HCT116 (cell line): Measurements from ENCODE around the gene RMDN3. TPM values are rescaled to one million over a fixed set of nuclear protein-coding genes. Genes with fewer than 3 reads are reported as not detected.

ENCODE experiments used
- ATAC-seq: fragments of 200-7000 bp; cut with Tn5 transposase; 2 replicates; pipeline ENCODE4 v1.9.1; 2020; ENCODE audit warnings: mild to moderate bottlenecking, moderate library complexity
- BruUV-seq: library from RNA; stranded (reverse); fragments of 400-500 nt; replicated peaks from 2 replicates; lab custom pipeline; 2021; lab: Mats Ljungman, UMichigan
- CTCF ChIA-PET: fragments of 300-600 bp; sonication (Branson Sonifier 250); formaldehyde crosslinking; loops from one replicate; lab custom pipeline; 2021; ENCODE audit warnings: antibody characterized with exemption; lab: Charles Lee
- POLR2A ChIA-PET: fragments of 300-600, 350-600 bp; sonication (Branson Sonifier 250); formaldehyde crosslinking; loops from one replicate; lab custom pipeline; 2021; ENCODE audit warnings: antibody characterized with exemption; lab: Charles Lee
- RAD21 ChIA-PET, 2 experiments: fragments of 300-600 bp; sonication (Branson Sonifier 250); formaldehyde crosslinking; loops; one replicate each; lab custom pipeline; 2023; ENCODE audit warnings: low total read pairs in 2 of 2; ENCODE audit not compliant: uncharacterized antibody in 2 of 2, unreplicated experiment in 2 of 2, low non-redundant PET in 1 of 2; lab: Charles Lee
- DNase-seq: peaks from one replicate; pipeline ENCODE4 v3.0.0-alpha.2; 2010; ENCODE audit warnings: low read depth, low spot score
- H2AFZ ChIP-seq: fragments of 200-600 bp; shearing (Covaris generic), sonication (generic); 2 replicates; pipeline ENCODE4 v1.6.1; 2017; ENCODE audit warnings: low read depth, mixed run types, mixed read lengths, antibody characterized with exemption, low read length; ENCODE audit not compliant: poor library complexity, severe bottlenecking
- H3K27ac ChIP-seq: 2 replicates; pipeline ENCODE4 v1.5.1; 2012; ENCODE audit warnings: low read depth, low read length
- H3K27me3 ChIP-seq: fragments of 200-600 bp; sonication (generic); 2 replicates; pipeline ENCODE4 v1.6.1; 2016; ENCODE audit warnings: mixed run types, low read length, mixed read lengths; ENCODE audit not compliant: insufficient read depth
- H3K36me3 ChIP-seq, 2 experiments: fragments of 200-500 bp in 1 of 2; fragments of 200-600 bp in 1 of 2; sonication (Bioruptor generic) in 1 of 2; sonication (generic) in 1 of 2; 2 replicates each; pipeline versions ENCODE4 v1.5.1 to v1.6.1; 2014 to 2016; ENCODE audit warnings: low read length in 2 of 2, inconsistent platforms in 1 of 2, mixed read lengths in 1 of 2, mixed run types in 1 of 2; ENCODE audit not compliant: insufficient read depth in 2 of 2, control insufficient read depth in 1 of 2
- H3K4me1 ChIP-seq, 2 experiments: fragments of 200-600 bp in 1 of 2; sonication (generic) in 1 of 2; 2 replicates each; pipeline versions ENCODE4 v1.5.1 to v1.6.1; 2012 to 2017; ENCODE audit warnings: low read length in 2 of 2, inconsistent platforms in 1 of 2, mild to moderate bottlenecking in 1 of 2, mixed read lengths in 1 of 2, mixed run types in 1 of 2, moderate library complexity in 1 of 2; ENCODE audit not compliant: insufficient read depth in 2 of 2, control insufficient read depth in 1 of 2
- H3K4me2 ChIP-seq: fragments of 200-600 bp; sonication (generic); 2 replicates; pipeline ENCODE4 v1.6.1; 2017; ENCODE audit warnings: mixed run types, low read length, mixed read lengths
- H3K4me3 ChIP-seq, 2 experiments: fragments of 200-600 bp in 1 of 2; sonication (generic) in 1 of 2; replicated peaks in 1 of 2; 2 replicates each; pipeline ENCODE4 v1.5.1; 2011 to 2016; ENCODE audit warnings: low read length in 2 of 2, control low read depth in 1 of 2, low read depth in 1 of 2, mild to moderate bottlenecking in 1 of 2, mixed read lengths in 1 of 2, mixed run types in 1 of 2
- H3K79me2 ChIP-seq: fragments of 200-600 bp; sonication (generic); 2 replicates; pipeline ENCODE4 v1.6.1; 2017; ENCODE audit warnings: mild to moderate bottlenecking, mixed run types, low read length, moderate library complexity, mixed read lengths; ENCODE audit not compliant: insufficient read depth
- H3K9ac ChIP-seq: fragments of 200-600 bp; sonication (generic); 2 replicates; pipeline ENCODE4 v1.6.1; 2016; ENCODE audit warnings: low read length, mixed read lengths
- H3K9me2 ChIP-seq: fragments of 200-600 bp; sonication (generic), shearing (Covaris generic); 2 replicates; pipeline ENCODE4 v1.6.1; 2017; ENCODE audit warnings: mixed run types, mild to moderate bottlenecking, moderate library complexity; ENCODE audit not compliant: insufficient read depth
- H3K9me3 ChIP-seq, 2 experiments: fragments of 200-500 bp in 1 of 2; fragments of 200-600 bp in 1 of 2; sonication (Bioruptor generic) in 1 of 2; sonication (generic) in 1 of 2; 2 replicates each; pipeline ENCODE4 v1.6.1; 2014 to 2017; ENCODE audit warnings: low read length in 2 of 2, mixed read lengths in 2 of 2, inconsistent platforms in 1 of 2, low read depth in 1 of 2, mild to moderate bottlenecking in 1 of 2, mixed run types in 1 of 2, moderate library complexity in 1 of 2; ENCODE audit not compliant: control insufficient read depth in 1 of 2, insufficient read depth in 1 of 2
- H4K20me1 ChIP-seq: fragments of 200-600 bp; sonication (generic), shearing (Covaris generic); 2 replicates; pipeline ENCODE4 v1.6.1; 2017; ENCODE audit warnings: mixed run types, mild to moderate bottlenecking, moderate library complexity; ENCODE audit not compliant: insufficient read depth
- ATF3 ChIP-seq: IDR thresholded peaks from 2 replicates; pipeline ENCODE4 v1.6.1; 2012
- CBX3 ChIP-seq: IDR thresholded peaks from 2 replicates; pipeline ENCODE4 v1.6.1; 2012; ENCODE audit warnings: low read depth
- CEBPB ChIP-seq: IDR thresholded peaks from 2 replicates; pipeline ENCODE4 v1.6.1; 2012; ENCODE audit warnings: low read depth
- CTCF ChIP-seq, 3 experiments: fragments of 200-600 bp in 1 of 3; sonication (generic) in 1 of 3; IDR thresholded peaks in 2 of 3; conservative IDR thresholded peaks in 1 of 3; 2 replicates each; pipeline ENCODE4 v1.5.1; 2012 to 2017; ENCODE audit warnings: low read depth in 2 of 3, low read length in 2 of 3, antibody characterized with exemption in 1 of 3, borderline replicate concordance in 1 of 3, control low read depth in 1 of 3, mild to moderate bottlenecking in 1 of 3, mixed read lengths in 1 of 3, mixed run types in 1 of 3, moderate library complexity in 1 of 3; ENCODE audit not compliant: insufficient read depth in 1 of 3
- EGR1 ChIP-seq: IDR thresholded peaks from 2 replicates; pipeline ENCODE4 v1.6.1; 2012; ENCODE audit warnings: low read depth
- EZH2 ChIP-seq: fragments of 200-600 bp; sonication (generic); IDR thresholded peaks from 2 replicates; pipeline ENCODE4 v1.6.1; 2017; ENCODE audit warnings: antibody characterized with exemption, mixed run types
- POLR2A ChIP-seq: IDR thresholded peaks from 2 replicates; pipeline ENCODE4 v1.7.0; 2011; ENCODE audit warnings: borderline replicate concordance; ENCODE audit not compliant: insufficient read depth, insufficient read length; ENCODE audit errors: extremely low read depth
- POLR2AphosphoS5 ChIP-seq: IDR thresholded peaks from 2 replicates; pipeline ENCODE4 v1.6.1; 2011; ENCODE audit warnings: mild to moderate bottlenecking, low read depth, low read length, moderate library complexity
- REST ChIP-seq: IDR thresholded peaks from 2 replicates; pipeline ENCODE4 v1.6.1; 2012; ENCODE audit warnings: low read depth
- SP1 ChIP-seq: IDR thresholded peaks from 2 replicates; pipeline ENCODE4 v1.6.1; 2012; ENCODE audit warnings: low read depth
- SRF ChIP-seq: IDR thresholded peaks from 2 replicates; pipeline ENCODE4 v1.6.1; 2012; ENCODE audit warnings: low read depth
- TCF7L2 ChIP-seq: IDR thresholded peaks from 2 replicates; pipeline ENCODE4 v1.7.0; 2011; ENCODE audit warnings: borderline replicate concordance, inconsistent platforms; ENCODE audit not compliant: insufficient read depth, insufficient read length; ENCODE audit errors: extremely low read depth
- YY1 ChIP-seq: IDR thresholded peaks from 2 replicates; pipeline ENCODE4 v1.6.1; 2011; ENCODE audit warnings: low read length, low read depth, moderate library complexity, mild to moderate bottlenecking; ENCODE audit not compliant: insufficient replicate concordance; ENCODE audit errors: extremely low read depth
- ZBTB33 ChIP-seq: IDR thresholded peaks from 2 replicates; pipeline ENCODE4 v1.6.1; 2011; ENCODE audit warnings: mild to moderate bottlenecking, low read length, moderate library complexity; ENCODE audit not compliant: insufficient replicate concordance; ENCODE audit errors: extremely low read depth
- ZFX ChIP-seq: fragments of 450-650 bp; IDR thresholded peaks from 2 replicates; pipeline ENCODE4 v1.6.1; 2017
- intact Hi-C: fragments of 100-400 bp; cut with micrococcal nuclease; formaldehyde crosslinking; loops from 2 replicates; pipeline ENCODE4 v1.10.0; 2022
- total RNA-seq: library from RNA; stranded (reverse); gene quantifications from one replicate; pipeline ENCODE4 v1.2.1, GENCODE V29; 2021; ENCODE audit not compliant: unreplicated experiment

The RMDN3 gene
- total RNA-seq, 1 experiment from 2014 or later = 21.5 TPM

GRCh38 chr15:40773496-40773895, 18.4 kb upstream of the RMDN3 start:
- CTCF ChIA-PET = interaction anchor here (1.4 kb wide), 1 partner anchor 9 kb away, joined by 3 read pairs; no protein-coding TSS in a partner anchor
- no peak overlapping the region for H3K9ac ChIP-seq

More at GRCh38 chr15:40773496-40773895, 18.4 kb upstream of the RMDN3 start:
- H3K27me3 ChIP-seq = no peaks in the 10 kb centered on the region
- no peaks in the 10 kb centered on the region for H3K9me3 ChIP-seq
- H3K4me2 ChIP-seq = no peak overlapping the region
- no peak for ATAC-seq
- H4K20me1 ChIP-seq = no peaks in the 10 kb centered on the region
- H3K27ac ChIP-seq = no peak overlapping the region
- no peaks in the 10 kb centered on the region for H3K9me2 ChIP-seq
- TF ChIP-seq SRF = no peak
- no peak for TF ChIP-seq SP1
- no peak for TF ChIP-seq REST
- no peak for TF ChIP-seq EGR1
- no peak for TF ChIP-seq ZFX
- TF ChIP-seq POLR2A = no peak
- no peak for TF ChIP-seq EZH2
- no peak for TF ChIP-seq CTCF (IDR thresholded peaks at IDR 0.05 in 2 of 3, conservative IDR thresholded peaks at IDR 0.05 in 1 of 3; ENCODE audit: borderline replicate concordance in 1 of 3, insufficient read depth in 1 of 3, low read depth in 2 of 3, low read length in 2 of 3)
- TF ChIP-seq YY1 = no peak
- no peak for TF ChIP-seq TCF7L2
- no peak for TF ChIP-seq POLR2AphosphoS5
- no peak for TF ChIP-seq CEBPB
- no peak for TF ChIP-seq ATF3
- TF ChIP-seq ZBTB33 = no peak
- TF ChIP-seq CBX3 = no peak
- TF ChIP-seq, all 23 proteins: peak for 0
- BruUV-seq = no TSS peak
- no peak overlapping the region for H3K4me3 ChIP-seq
- DNase-seq = no peak
- H3K4me1 ChIP-seq = peaks cover 9 to 36% of the 10 kb centered on the region in 2 experiments
- no peak overlapping the region for H2AFZ ChIP-seq
- peaks cover 4 to 9% of the 10 kb centered on the region in 2 experiments; a peak in 2 of 4 replicates for H3K36me3 ChIP-seq
- intact Hi-C loops = no loop called here
- RAD21 ChIA-PET = no interaction called here
- POLR2A ChIA-PET = no interaction called here
- H3K79me2 ChIP-seq = no peaks in the 10 kb centered on the region
